Measurements from ENCODE around the gene SGCE. TPM values are rescaled to one million over a fixed set of nuclear protein-coding genes. Genes with fewer than 3 reads are reported as not detected.

The SGCE gene
- total and polyA plus RNA-seq, 8 donors: 9.8 to 38.5 (median 15.8) TPM

GRCh38 chr7:94609561-94609960, 46.4 kb downstream of the SGCE start:
- no peak overlapping the region for H3K27ac ChIP-seq
- WGBS, 2 donors: 86 to 89% methylated on average over 2 of the region's 2 CpGs
- FAIRE-seq: no peak
- DNase-seq: no peak
- H3K9me3 ChIP-seq: no peaks in the 10 kb centered on the region
- no peak for TF ChIP-seq CTCF (IDR thresholded peaks at IDR 0.05)
- H3K36me3 ChIP-seq: no peaks in the 10 kb centered on the region
- no peak overlapping the region for H3K4me3 ChIP-seq
- intact Hi-C loops (cut with DNase I): no loop called here
- ATAC-seq: no peak
- no peaks in the 10 kb centered on the region for H3K27me3 ChIP-seq
- H3K4me1 ChIP-seq: no peaks in the 10 kb centered on the region

DNA sequence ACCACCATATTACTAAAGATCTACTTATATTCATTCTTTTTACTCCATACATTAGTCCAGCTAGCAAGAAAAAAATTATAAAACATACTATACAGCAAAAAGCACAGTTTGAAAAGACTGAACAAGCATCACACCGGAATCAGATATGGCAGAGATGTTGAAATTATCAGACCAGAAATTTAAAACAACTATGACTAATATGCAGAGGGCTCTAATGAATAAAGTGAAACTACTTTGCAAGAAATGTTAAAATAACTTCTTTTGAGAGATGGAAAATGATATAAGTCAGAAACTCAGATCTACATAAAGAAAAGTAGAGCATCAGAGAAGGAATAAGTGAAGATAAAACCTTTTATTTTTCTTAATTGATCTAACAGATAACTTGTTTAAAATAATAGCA, 50.9 kb downstream of the SGCE start:
- intact Hi-C loops (cut with DNase I): no loop called here
- FAIRE-seq (peak; percentile 49), ATAC-seq (no peak), DNase-seq (no peak)
- Histone ChIP-seq H3K27ac (no peak overlapping the region), H3K36me3 (no peaks in the 10 kb centered on the region), H3K9me3 (no peaks in the 10 kb centered on the region), H3K27me3 (no peaks in the 10 kb centered on the region), H3K4me1 (no peaks in the 10 kb centered on the region), H3K4me3 (no peak overlapping the region)
- no peak for TF ChIP-seq CTCF (IDR thresholded peaks at IDR 0.05)
- 93 to 96% methylated on average over 1 of the region's 1 CpG for WGBS, 2 donors

DNA sequence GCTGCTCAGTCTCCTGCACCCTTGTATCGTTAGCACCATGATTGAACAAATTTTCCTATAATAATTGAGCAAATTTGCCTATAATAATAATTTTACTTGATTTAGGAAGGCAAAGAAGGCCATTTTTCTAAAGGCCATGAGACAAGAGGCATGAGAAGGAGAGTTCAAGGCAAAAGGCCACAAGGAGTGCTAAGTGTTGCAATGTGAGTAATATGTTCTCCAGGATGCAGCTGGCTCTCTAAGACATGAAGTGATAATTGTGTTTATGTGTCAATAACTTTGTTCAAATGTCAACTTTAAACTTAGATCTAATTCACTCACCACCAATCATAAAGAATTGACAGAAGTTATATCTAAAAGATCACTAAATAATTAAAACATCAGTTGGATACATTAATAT, 53.8 kb downstream of the SGCE start:
- WGBS, 2 donors: 91 to 100% methylated on average over 1 of the region's 1 CpG
- Histone ChIP-seq H3K4me3 (no peak overlapping the region), H3K27me3 (no peaks in the 10 kb centered on the region), H3K36me3 (no peaks in the 10 kb centered on the region), H3K9me3 (no peaks in the 10 kb centered on the region), H3K27ac (no peak overlapping the region), H3K4me1 (no peaks in the 10 kb centered on the region)
- intact Hi-C loops (cut with DNase I): no loop called here
- no peak for TF ChIP-seq CTCF (IDR thresholded peaks at IDR 0.05)
- ATAC-seq (no peak), DNase-seq (no peak), FAIRE-seq (no peak)

- H3K27ac ChIP-seq: no peak overlapping the region
- no peak for FAIRE-seq
- no peak for DNase-seq
- intact Hi-C loops (cut with DNase I): no loop called here
- no peaks in the 10 kb centered on the region for H3K36me3 ChIP-seq
- no peak for ATAC-seq
- TF ChIP-seq CTCF (IDR thresholded peaks at IDR 0.05): no peak
- no peak overlapping the region for H3K4me3 ChIP-seq
- no peaks in the 10 kb centered on the region for H3K27me3 ChIP-seq
- no peaks in the 10 kb centered on the region for H3K9me3 ChIP-seq
- WGBS, 2 donors: 87 to 88% methylated on average over 3 of the region's 3 CpGs
- peaks cover 0 to 4% (median 0%) of the 10 kb centered on the region in 3 donors for H3K4me1 ChIP-seq
Observed at GRCh38 chr7:94600267-94600666, 55.7 kb downstream of the SGCE start.

GRCh38 chr7:94595717-94596116, 60.2 kb downstream of the SGCE start:
- no peak for ATAC-seq
- 71 to 80% methylated on average over 4 of the region's 4 CpGs for WGBS, 2 donors

More at GRCh38 chr7:94595717-94596116, 60.2 kb downstream of the SGCE start:
- no peaks in the 10 kb centered on the region for H3K27me3 ChIP-seq
- H3K4me1 ChIP-seq: peaks cover 0 to 9% (median 0%) of the 10 kb centered on the region in 3 donors
- H3K9me3 ChIP-seq: no peaks in the 10 kb centered on the region
- FAIRE-seq: no peak
- TF ChIP-seq CTCF (IDR thresholded peaks at IDR 0.05): no peak
- intact Hi-C loops (cut with DNase I): no loop called here
- H3K4me3 ChIP-seq: no peak overlapping the region
- H3K36me3 ChIP-seq: no peaks in the 10 kb centered on the region
- no peak overlapping the region for H3K27ac ChIP-seq
- DNase-seq: no peak
